GM12874 (cell line): ENCODE data around the gene PERM1.
A peak's percentile ranks its signal among the peaks of the same experiment; 100 is the strongest.

ENCODE experiments used
- TF ChIP-seq, protein P1 (sequence below): IDR thresholded peaks from 2 replicates; pipeline ENCODE4 v1.5.1; 2011; ENCODE audit warnings: low read depth, mild to moderate bottlenecking, control low read depth, low read length, moderate library complexity; ENCODE audit not compliant: insufficient read depth

The PERM1 gene

GRCh38 chr1:942411-942821, 39.5 kb downstream of the PERM1 start:
- TF ChIP-seq, protein P1, sequence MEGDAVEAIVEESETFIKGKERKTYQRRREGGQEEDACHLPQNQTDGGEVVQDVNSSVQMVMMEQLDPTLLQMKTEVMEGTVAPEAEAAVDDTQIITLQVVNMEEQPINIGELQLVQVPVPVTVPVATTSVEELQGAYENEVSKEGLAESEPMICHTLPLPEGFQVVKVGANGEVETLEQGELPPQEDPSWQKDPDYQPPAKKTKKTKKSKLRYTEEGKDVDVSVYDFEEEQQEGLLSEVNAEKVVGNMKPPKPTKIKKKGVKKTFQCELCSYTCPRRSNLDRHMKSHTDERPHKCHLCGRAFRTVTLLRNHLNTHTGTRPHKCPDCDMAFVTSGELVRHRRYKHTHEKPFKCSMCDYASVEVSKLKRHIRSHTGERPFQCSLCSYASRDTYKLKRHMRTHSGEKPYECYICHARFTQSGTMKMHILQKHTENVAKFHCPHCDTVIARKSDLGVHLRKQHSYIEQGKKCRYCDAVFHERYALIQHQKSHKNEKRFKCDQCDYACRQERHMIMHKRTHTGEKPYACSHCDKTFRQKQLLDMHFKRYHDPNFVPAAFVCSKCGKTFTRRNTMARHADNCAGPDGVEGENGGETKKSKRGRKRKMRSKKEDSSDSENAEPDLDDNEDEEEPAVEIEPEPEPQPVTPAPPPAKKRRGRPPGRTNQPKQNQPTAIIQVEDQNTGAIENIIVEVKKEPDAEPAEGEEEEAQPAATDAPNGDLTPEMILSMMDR: 0 out of 2 replicates have a peak, but pooled peaks have one; percentile 4

DNA sequence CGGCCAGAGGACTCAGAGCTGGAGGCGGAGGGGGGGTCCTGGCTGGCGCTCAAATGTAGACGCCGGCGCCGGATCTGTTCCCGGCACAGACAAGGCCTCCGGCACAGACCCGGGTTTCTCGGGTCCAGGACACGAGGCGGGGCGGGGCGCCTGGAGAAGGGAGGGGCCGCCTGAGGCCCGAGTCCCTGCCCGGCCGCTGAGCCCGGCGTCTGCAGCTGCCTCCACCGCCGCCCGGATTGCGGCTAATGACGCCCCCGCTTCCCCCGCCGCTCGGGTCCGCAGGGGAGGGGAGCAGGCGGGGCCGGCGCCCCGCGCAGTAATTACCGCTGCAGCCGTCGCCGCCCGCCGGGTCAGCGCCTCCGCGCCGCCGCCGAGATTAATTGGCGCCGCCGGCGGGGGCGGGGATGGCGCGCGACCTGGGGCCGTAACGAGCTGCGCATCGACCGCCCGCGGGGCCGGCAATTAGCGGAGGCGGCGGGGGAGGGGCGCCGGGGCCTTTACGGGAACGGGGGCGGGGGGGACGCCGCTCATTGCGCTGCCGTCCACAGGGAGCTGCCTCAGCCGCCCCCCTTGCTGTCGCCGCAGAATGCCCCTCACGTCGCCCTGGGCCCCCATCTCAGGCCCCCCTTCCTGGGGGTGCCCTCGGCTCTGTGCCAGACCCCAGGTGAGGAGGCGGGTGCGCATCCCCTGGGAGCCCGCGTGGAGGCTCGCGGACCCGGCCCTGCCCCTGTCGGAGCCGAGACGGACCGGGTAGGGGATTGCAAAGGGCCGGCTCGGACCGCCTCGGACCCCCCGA, 40.1 kb downstream of the PERM1 start:
- TF ChIP-seq, protein P1: no peak

DNA sequence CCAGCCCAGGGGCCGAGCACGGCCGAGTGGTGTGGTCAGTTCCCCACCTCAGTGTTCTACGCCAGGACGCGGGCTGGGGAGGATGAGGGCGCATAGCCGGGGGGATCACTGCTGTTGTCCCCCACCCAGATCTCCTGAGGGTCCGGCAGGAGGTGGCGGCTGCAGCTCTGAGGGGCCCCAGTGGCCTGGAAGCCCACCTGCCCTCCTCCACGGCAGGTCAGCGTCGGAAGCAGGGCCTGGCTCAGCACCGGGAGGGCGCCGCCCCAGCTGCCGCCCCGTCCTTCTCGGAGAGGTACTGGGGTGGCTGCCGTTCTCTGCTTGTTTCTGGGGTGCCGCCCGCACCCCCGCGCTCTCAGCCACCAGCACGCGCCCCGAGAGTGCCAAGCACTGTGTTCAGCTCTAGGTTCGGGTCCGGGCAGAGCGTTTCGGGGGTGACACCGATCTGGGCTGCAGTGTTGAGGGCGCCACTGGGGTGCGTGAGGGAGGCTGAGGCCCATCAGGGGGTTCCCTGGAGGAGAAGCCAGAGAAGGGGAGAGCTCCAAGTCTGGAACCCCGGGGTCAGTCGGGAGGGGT, 40.8 kb downstream of the PERM1 start:
- TF ChIP-seq, protein P1: 0 out of 2 replicates have a peak, but pooled peaks have one; percentile 11

GRCh38 chr1:940107-941014, 41.5 kb downstream of the PERM1 start:
- TF ChIP-seq, protein P1: no peak

DNA sequence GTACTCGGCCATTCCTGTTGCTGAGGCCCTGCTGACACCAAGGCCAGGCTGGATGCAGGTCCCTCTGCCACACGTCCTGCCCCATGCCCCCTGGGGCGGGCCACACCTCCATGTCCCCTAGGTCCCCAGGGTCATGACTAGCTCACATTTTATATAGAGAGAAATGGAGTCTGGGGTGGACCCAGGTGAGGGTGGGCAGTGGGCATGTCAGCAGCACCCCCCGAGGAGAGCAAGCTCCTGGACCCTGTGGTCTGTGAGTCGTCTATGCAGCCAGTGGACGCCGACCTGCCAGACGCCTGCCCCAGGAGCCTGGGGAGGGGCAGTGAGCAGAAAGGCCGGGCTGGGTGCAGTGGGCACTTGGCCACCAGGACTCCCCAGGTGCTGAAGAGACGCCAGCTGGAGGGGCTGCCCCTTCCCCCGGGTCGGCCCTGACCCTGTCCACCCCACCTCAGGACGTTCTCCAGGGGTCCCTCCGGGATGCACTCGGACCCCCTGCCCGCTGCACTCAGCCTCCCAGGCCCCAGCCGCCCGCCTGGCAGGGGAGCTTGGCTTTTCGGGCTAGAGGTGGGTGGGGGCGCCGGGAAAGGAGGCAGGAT, 42.3 kb downstream of the PERM1 start:
- TF ChIP-seq, protein P1: no peak

- TF ChIP-seq, protein P1: no peak
Observed at GRCh38 chr1:938711-939489, 43.0 kb downstream of the PERM1 start.
